Panc1 (cell line): ENCODE data around the gene CLEC2D. TPM values are rescaled to one million over a fixed set of nuclear protein-coding genes. Genes with fewer than 3 reads are reported as not detected.

Experiments
- ATAC-seq: fragments of 200-7000 bp; cut with Tn5 transposase; 2 replicates; pipeline ENCODE4 v1.9.1; 2020; ENCODE audit warnings: mild to moderate bottlenecking, moderate library complexity
- BruUV-seq: library from RNA; stranded (reverse); fragments of 400-500 nt; replicated peaks from 2 replicates; lab custom pipeline; 2021; lab: Mats Ljungman, UMichigan
- CTCF ChIA-PET: fragments of 300-600 bp; sonication (Branson Sonifier 250); formaldehyde crosslinking; loops from one replicate; lab custom pipeline; 2022; ENCODE audit warnings: antibody characterized with exemption; lab: Charles Lee
- POLR2A ChIA-PET: fragments of 300-600 bp; sonication (Branson Sonifier 250); formaldehyde crosslinking; loops from one replicate; lab custom pipeline; 2022; ENCODE audit warnings: antibody characterized with exemption; lab: Charles Lee
- DNase-seq: peaks from one replicate; pipeline ENCODE4 v3.0.0-alpha.2; 2010; ENCODE audit warnings: low read depth, low spot score
- H3K27ac ChIP-seq: 2 replicates; pipeline ENCODE4 v1.5.1; 2011; ENCODE audit warnings: mild to moderate bottlenecking, low read length, inconsistent platforms
- H3K27me3 ChIP-seq: fragments of 200-500 bp; sonication (Bioruptor generic); 2 replicates; pipeline ENCODE4 v1.6.0; 2014; ENCODE audit warnings: low read length, inconsistent platforms; ENCODE audit not compliant: control insufficient read depth, insufficient read depth
- H3K36me3 ChIP-seq: fragments of 200-500 bp; sonication (Bioruptor generic); 2 replicates; pipeline ENCODE4 v1.5.1; 2014; ENCODE audit warnings: inconsistent platforms, mild to moderate bottlenecking, low read length, moderate library complexity; ENCODE audit not compliant: control insufficient read depth, insufficient read depth
- H3K4me1 ChIP-seq: 2 replicates; pipeline ENCODE4 v1.5.1; 2011; ENCODE audit warnings: inconsistent platforms, mild to moderate bottlenecking, low read length, moderate library complexity; ENCODE audit not compliant: control insufficient read depth, insufficient read depth
- H3K4me3 ChIP-seq, 2 experiments: 2 replicates each; pipeline ENCODE4 v1.5.1; 2011 to 2012; ENCODE audit warnings: low read depth in 2 of 2, low read length in 2 of 2, mild to moderate bottlenecking in 2 of 2, inconsistent platforms in 1 of 2, moderate library complexity in 1 of 2
- H3K9me3 ChIP-seq: fragments of 200-500 bp; sonication (Bioruptor generic); 2 replicates; pipeline ENCODE4 v1.5.1; 2014; ENCODE audit warnings: low read depth, mild to moderate bottlenecking, inconsistent platforms, low read length, moderate library complexity; ENCODE audit not compliant: control insufficient read depth, insufficient read depth
- POLR2AphosphoS5 ChIP-seq: IDR thresholded peaks from 2 replicates; pipeline ENCODE4 v1.6.1; 2012; ENCODE audit warnings: mild to moderate bottlenecking, low read depth, low read length, moderate library complexity
- SIN3A ChIP-seq: IDR thresholded peaks from 2 replicates; pipeline ENCODE4 v1.6.1; 2012; ENCODE audit warnings: low read depth, mild to moderate bottlenecking, low read length, moderate library complexity, borderline replicate concordance; ENCODE audit not compliant: insufficient read depth
- TCF7L2 ChIP-seq: IDR thresholded peaks from 2 replicates; pipeline ENCODE4 v1.6.1; 2011; ENCODE audit warnings: mild to moderate bottlenecking, low read depth, low read length, inconsistent platforms
- in situ Hi-C: cut with HindIII; loops from 2 replicates; pipeline ENCODE4 v1.10.0; 2016; ENCODE audit warnings: low sequenced_read_pairs, low pct_unique_long_range_greater_than_20kb
- intact Hi-C: fragments of 100-400 bp; cut with micrococcal nuclease; formaldehyde crosslinking; loops from one replicate; pipeline ENCODE4 v1.10.0; 2022; ENCODE audit not compliant: unreplicated experiment
- total RNA-seq: library from RNA; stranded (reverse); gene quantifications from one replicate; pipeline ENCODE4 v1.2.1, GENCODE V29; 2021; ENCODE audit not compliant: unreplicated experiment
- TF ChIP-seq, protein P1 (sequence below), 2 experiments: IDR thresholded peaks; 2 replicates each; pipeline ENCODE4 v1.6.1; 2011 to 2012; ENCODE audit warnings: low read depth in 2 of 2, control low read depth in 1 of 2, low read length in 1 of 2, mild to moderate bottlenecking in 1 of 2, moderate library complexity in 1 of 2; ENCODE audit not compliant: insufficient read depth in 1 of 2
- TF ChIP-seq, protein P2 (sequence below): fragments of 450-650 bp; IDR thresholded peaks from 2 replicates; pipeline ENCODE4 v1.5.1; 2017; ENCODE audit warnings: mild to moderate bottlenecking

The CLEC2D gene
- total RNA-seq, 1 experiment from 2014 or later = 2.3 TPM

DNA sequence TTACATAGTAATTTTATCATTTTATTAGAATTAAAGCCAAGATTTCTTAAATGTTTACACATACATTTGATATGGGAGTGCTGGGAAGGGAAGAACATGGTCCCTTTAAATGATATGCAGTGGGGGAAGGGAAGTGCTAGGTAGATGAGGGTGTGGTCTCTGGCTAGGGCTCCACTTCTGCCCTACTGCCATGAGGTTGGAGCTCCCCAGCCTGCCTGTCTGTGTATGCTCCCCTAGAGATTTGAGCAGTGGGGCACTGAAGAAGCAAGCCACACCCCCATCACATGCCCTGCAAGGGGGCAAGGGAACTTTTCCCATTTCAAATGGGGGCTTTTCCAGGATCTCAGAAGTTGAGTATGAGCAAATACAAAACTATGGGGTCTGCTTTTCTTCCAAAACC is 37.8 kb downstream of the CLEC2D start:
- Histone ChIP-seq H3K4me1 (no peaks in the 10 kb centered on the region), H3K36me3 (no peaks in the 10 kb centered on the region), H3K27ac (no peak overlapping the region), H3K4me3 (no peak overlapping the region), H3K27me3 (no peaks in the 10 kb centered on the region), H3K9me3 (no peaks in the 10 kb centered on the region)
- TF ChIP-seq, protein P1, sequence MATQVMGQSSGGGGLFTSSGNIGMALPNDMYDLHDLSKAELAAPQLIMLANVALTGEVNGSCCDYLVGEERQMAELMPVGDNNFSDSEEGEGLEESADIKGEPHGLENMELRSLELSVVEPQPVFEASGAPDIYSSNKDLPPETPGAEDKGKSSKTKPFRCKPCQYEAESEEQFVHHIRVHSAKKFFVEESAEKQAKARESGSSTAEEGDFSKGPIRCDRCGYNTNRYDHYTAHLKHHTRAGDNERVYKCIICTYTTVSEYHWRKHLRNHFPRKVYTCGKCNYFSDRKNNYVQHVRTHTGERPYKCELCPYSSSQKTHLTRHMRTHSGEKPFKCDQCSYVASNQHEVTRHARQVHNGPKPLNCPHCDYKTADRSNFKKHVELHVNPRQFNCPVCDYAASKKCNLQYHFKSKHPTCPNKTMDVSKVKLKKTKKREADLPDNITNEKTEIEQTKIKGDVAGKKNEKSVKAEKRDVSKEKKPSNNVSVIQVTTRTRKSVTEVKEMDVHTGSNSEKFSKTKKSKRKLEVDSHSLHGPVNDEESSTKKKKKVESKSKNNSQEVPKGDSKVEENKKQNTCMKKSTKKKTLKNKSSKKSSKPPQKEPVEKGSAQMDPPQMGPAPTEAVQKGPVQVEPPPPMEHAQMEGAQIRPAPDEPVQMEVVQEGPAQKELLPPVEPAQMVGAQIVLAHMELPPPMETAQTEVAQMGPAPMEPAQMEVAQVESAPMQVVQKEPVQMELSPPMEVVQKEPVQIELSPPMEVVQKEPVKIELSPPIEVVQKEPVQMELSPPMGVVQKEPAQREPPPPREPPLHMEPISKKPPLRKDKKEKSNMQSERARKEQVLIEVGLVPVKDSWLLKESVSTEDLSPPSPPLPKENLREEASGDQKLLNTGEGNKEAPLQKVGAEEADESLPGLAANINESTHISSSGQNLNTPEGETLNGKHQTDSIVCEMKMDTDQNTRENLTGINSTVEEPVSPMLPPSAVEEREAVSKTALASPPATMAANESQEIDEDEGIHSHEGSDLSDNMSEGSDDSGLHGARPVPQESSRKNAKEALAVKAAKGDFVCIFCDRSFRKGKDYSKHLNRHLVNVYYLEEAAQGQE (IDR thresholded peaks at IDR 0.05; ENCODE audit: insufficient read depth in 1 of 2, low read depth in 2 of 2, low read length in 1 of 2) = no peak
- TF ChIP-seq TCF7L2 (no peak), POLR2AphosphoS5 (no peak), SIN3A (no peak)
- TF ChIP-seq, protein P2, sequence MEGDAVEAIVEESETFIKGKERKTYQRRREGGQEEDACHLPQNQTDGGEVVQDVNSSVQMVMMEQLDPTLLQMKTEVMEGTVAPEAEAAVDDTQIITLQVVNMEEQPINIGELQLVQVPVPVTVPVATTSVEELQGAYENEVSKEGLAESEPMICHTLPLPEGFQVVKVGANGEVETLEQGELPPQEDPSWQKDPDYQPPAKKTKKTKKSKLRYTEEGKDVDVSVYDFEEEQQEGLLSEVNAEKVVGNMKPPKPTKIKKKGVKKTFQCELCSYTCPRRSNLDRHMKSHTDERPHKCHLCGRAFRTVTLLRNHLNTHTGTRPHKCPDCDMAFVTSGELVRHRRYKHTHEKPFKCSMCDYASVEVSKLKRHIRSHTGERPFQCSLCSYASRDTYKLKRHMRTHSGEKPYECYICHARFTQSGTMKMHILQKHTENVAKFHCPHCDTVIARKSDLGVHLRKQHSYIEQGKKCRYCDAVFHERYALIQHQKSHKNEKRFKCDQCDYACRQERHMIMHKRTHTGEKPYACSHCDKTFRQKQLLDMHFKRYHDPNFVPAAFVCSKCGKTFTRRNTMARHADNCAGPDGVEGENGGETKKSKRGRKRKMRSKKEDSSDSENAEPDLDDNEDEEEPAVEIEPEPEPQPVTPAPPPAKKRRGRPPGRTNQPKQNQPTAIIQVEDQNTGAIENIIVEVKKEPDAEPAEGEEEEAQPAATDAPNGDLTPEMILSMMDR = no peak
- ATAC-seq (no peak), DNase-seq (no peak)
- CTCF ChIA-PET = no interaction called here
- BruUV-seq = no TSS peak
- POLR2A ChIA-PET = no interaction called here
- intact Hi-C loops = loop anchor here (10.0 kb wide), 1 partner anchor 373 kb away; no protein-coding TSS in a partner anchor
- in situ Hi-C loops = no loop called here

DNA sequence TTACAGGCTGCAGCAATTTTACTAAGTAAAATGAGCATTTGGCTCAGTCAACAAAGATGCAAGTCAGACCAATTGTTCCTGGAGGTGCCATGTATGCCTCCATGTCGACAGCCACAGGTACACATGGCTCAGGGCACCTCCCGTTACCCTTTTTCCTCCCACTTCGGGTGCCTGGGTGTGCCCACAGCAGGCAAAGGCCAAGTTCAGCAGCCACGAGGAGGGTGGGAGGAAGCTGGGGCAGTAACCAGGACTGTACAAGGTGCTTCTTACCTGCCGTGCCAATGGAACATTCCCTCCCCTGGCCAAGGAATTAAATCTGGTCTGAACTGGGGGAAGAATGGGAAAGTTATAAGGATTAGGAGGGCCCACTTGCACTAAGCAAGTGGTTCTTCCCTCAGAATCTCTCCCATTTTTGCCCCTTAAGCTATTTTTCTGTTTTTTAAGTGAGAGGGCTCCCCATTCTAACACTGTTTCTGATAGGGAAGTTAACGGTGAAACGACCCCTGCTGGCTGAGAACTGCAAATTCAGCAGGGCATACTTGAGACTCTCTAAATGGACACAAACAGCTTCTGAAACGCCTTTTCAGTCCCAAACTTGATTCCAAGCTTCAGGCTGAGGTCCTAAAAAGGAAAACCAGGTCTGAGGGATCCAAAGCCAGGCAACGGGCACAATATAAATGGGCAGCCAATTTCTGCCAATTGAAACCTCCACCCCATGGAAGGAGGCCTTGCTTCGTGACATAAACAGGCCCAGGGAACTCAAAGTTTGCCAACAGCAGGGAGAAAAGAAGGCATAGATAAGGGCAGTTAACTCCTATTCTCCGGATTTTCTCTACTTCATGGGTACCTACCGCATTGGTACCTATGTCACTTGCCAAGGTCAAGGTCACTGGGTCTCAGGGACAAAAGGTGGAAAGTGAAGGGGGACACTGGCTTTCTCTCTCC is 38.6 kb downstream of the CLEC2D start:
- no peak overlapping the region for H3K27ac ChIP-seq
- ChIA-PET POLR2A (no interaction called here), CTCF (interaction anchor here (0.9 kb wide), 1 partner anchor 73 kb away, joined by 4 read pairs; no protein-coding TSS in a partner anchor)
- H3K9me3 ChIP-seq = no peaks in the 10 kb centered on the region
- intact Hi-C loops (loop anchor here (1.0 to 10.0 kb wide), 2 partner anchors 74 to 373 kb away; no protein-coding TSS in a partner anchor), in situ Hi-C loops (no loop called here)
- ATAC-seq = peak; percentile 80; the same call in 1 of the 2 replicates
- no TSS peak for BruUV-seq
- no peaks in the 10 kb centered on the region for H3K27me3 ChIP-seq
- H3K4me3 ChIP-seq = no peak overlapping the region
- TF ChIP-seq, protein P1 (IDR thresholded peaks at IDR 0.05; ENCODE audit: insufficient read depth in 1 of 2, low read depth in 2 of 2, low read length in 1 of 2) = no peak
- TF ChIP-seq, protein P2 = peak; percentile 78
- no peak for DNase-seq
- H3K4me1 ChIP-seq = no peaks in the 10 kb centered on the region
- H3K36me3 ChIP-seq = no peaks in the 10 kb centered on the region
